Caco-2 (cell line): ENCODE data around the gene KLHL14. TPM values are rescaled to one million over a fixed set of nuclear protein-coding genes. Genes with fewer than 3 reads are reported as not detected.

Experiments used
- BruUV-seq: library from RNA; stranded (reverse); fragments of 400-500 nt; replicated peaks from 2 replicates; lab custom pipeline; 2021; lab: Mats Ljungman, UMichigan
- CTCF ChIA-PET: fragments of 300-600 bp; sonication (Branson Sonifier 250); formaldehyde crosslinking; loops from one replicate; lab custom pipeline; 2022; ENCODE audit warnings: antibody characterized with exemption; lab: Charles Lee
- POLR2A ChIA-PET: fragments of 300-600 bp; sonication (Branson Sonifier 250); formaldehyde crosslinking; loops from one replicate; lab custom pipeline; 2022; ENCODE audit warnings: antibody characterized with exemption; lab: Charles Lee
- DNase-seq, 2 experiments: peaks; one replicate each; pipeline versions ENCODE4 v3.0.0 to v3.0.0-alpha.2; 2020 to 2022
- H3K27me3 ChIP-seq: replicated peaks from 2 replicates; pipeline ENCODE4 v1.6.0; 2011; ENCODE audit warnings: low read length; ENCODE audit not compliant: control insufficient read depth, insufficient read depth
- H3K36me3 ChIP-seq: 2 replicates; pipeline ENCODE4 v1.5.1; 2011; ENCODE audit warnings: low read length; ENCODE audit not compliant: control insufficient read depth, insufficient read depth
- H3K4me1 ChIP-seq: fragments of 250-450 bp; sonication (Bioruptor Pico); 2 replicates; pipeline ENCODE4 v1.5.1; 2020; ENCODE audit warnings: mild to moderate bottlenecking
- H3K4me3 ChIP-seq: 2 replicates; pipeline ENCODE4 v1.5.1; 2011; ENCODE audit warnings: low read depth, mild to moderate bottlenecking, control low read depth, low read length
- H3K9me3 ChIP-seq: fragments of 250-450 bp; sonication (Bioruptor Pico); 2 replicates; pipeline ENCODE4 v1.5.1; 2020; ENCODE audit warnings: mild to moderate bottlenecking, moderate library complexity
- H3K27ac Mint-ChIP-seq: one replicate; pipeline ENCODE4 v1.8.0; 2022; ENCODE audit warnings: mixed read lengths; ENCODE audit not compliant: unreplicated experiment
- H3K27me3 Mint-ChIP-seq: one replicate; pipeline ENCODE4 v1.8.0; 2022; ENCODE audit warnings: mixed read lengths; ENCODE audit not compliant: insufficient read depth, unreplicated experiment
- H3K36me3 Mint-ChIP-seq: one replicate; pipeline ENCODE4 v1.8.0; 2022; ENCODE audit warnings: mild to moderate bottlenecking, mixed read lengths; ENCODE audit not compliant: insufficient read depth, unreplicated experiment
- H3K4me1 Mint-ChIP-seq: one replicate; pipeline ENCODE4 v1.8.0; 2022; ENCODE audit warnings: low read depth, mixed read lengths; ENCODE audit not compliant: unreplicated experiment
- H3K4me3 Mint-ChIP-seq: one replicate; pipeline ENCODE4 v1.8.0; 2022; ENCODE audit warnings: mild to moderate bottlenecking, moderate library complexity, mixed read lengths; ENCODE audit not compliant: unreplicated experiment
- H3K9me3 Mint-ChIP-seq: one replicate; pipeline ENCODE4 v1.8.0; 2022; ENCODE audit warnings: mixed read lengths; ENCODE audit not compliant: unreplicated experiment
- intact Hi-C: fragments of 100-400 bp; cut with micrococcal nuclease; formaldehyde crosslinking; loops from one replicate; pipeline ENCODE4 v1.10.0; 2022; ENCODE audit not compliant: unreplicated experiment
- total RNA-seq: library from RNA; stranded (reverse); gene quantifications from 2 replicates; pipeline ENCODE4 v1.2.3, GENCODE V29; 2022
- TF ChIP-seq, protein P1 (sequence below), 2 experiments: fragments of 200-600 bp in 1 of 2; IDR thresholded peaks; 1 replicate in 1 of 2; 2 replicates in 1 of 2; pipeline versions ENCODE4 v1.5.1 to v1.8.0; 2011 to 2022; ENCODE audit warnings: antibody characterized with exemption in 1 of 2, control low read depth in 1 of 2, inconsistent platforms in 1 of 2, low read depth in 1 of 2, low read length in 1 of 2, mild to moderate bottlenecking in 1 of 2, moderate library complexity in 1 of 2; ENCODE audit not compliant: insufficient read depth in 1 of 2, severe bottlenecking in 1 of 2, unreplicated experiment in 1 of 2

KLHL14 gene
- total RNA-seq, 1 experiment from 2014 or later = not detected

DNA sequence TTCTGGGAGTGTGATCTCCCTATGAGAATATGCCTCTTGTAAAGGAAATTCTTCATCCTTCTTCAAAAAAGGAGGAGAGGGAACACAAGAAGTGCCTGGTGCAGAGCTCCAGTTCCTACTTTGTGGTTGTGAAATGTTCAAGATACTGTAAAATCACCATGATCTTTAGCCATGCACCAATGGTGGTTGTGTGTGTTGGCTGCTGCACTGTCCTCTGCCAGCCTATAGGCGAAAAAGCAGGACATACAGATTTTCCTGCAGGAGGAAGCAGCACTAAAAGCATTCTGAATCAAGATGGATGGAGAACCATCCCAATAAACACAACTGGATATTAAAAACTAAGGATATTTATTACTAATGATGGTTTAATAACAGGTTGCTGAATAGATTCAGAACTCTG, 6.2 kb upstream of the KLHL14 start:
- no peaks in the 10 kb centered on the region for H3K9me3 ChIP-seq
- Mint-ChIP-seq H3K4me1 (no peaks in the 10 kb centered on the region), H3K27me3 (no peaks in the 10 kb centered on the region), H3K27ac (no peak overlapping the region), H3K9me3 (no peaks in the 10 kb centered on the region), H3K4me3 (no peak overlapping the region), H3K36me3 (no peaks in the 10 kb centered on the region)
- no peak overlapping the region for H3K4me3 ChIP-seq
- CTCF ChIA-PET = no interaction called here
- DNase-seq = no peak
- TF ChIP-seq, protein P1, sequence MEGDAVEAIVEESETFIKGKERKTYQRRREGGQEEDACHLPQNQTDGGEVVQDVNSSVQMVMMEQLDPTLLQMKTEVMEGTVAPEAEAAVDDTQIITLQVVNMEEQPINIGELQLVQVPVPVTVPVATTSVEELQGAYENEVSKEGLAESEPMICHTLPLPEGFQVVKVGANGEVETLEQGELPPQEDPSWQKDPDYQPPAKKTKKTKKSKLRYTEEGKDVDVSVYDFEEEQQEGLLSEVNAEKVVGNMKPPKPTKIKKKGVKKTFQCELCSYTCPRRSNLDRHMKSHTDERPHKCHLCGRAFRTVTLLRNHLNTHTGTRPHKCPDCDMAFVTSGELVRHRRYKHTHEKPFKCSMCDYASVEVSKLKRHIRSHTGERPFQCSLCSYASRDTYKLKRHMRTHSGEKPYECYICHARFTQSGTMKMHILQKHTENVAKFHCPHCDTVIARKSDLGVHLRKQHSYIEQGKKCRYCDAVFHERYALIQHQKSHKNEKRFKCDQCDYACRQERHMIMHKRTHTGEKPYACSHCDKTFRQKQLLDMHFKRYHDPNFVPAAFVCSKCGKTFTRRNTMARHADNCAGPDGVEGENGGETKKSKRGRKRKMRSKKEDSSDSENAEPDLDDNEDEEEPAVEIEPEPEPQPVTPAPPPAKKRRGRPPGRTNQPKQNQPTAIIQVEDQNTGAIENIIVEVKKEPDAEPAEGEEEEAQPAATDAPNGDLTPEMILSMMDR (IDR thresholded peaks at IDR 0.05; ENCODE audit: insufficient read depth in 1 of 2, low read depth in 1 of 2, low read length in 1 of 2, severe bottlenecking in 1 of 2, unreplicated experiment in 1 of 2) = no peak
- H3K4me1 ChIP-seq = no peaks in the 10 kb centered on the region
- no peaks in the 10 kb centered on the region for H3K36me3 ChIP-seq
- POLR2A ChIA-PET = no interaction called here
- H3K27me3 ChIP-seq = no peaks in the 10 kb centered on the region
- BruUV-seq = no TSS peak
- intact Hi-C loops = no loop called here

DNA sequence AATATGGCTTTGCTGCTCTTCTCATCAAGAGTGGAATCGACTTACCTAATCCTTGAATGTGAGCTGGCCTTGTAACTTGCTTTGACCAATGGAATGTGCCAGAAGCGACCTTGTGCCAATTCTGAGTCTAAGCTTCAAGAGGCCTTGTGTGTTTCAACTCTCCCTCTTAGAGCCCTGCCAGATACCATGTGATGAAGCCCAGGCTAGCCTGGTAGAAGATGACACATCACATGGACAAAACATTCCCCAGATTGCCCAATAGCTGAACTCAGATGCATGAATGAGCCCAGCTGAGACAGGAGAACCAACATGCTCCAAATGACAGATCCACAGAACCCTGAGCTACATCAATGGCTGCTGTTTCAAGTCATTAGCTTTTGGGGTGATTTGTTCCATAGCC, 4.2 kb upstream of the KLHL14 start:
- POLR2A ChIA-PET = no interaction called here
- Mint-ChIP-seq H3K9me3 (no peaks in the 10 kb centered on the region), H3K27me3 (peaks cover 11% of the 10 kb centered on the region), H3K36me3 (no peaks in the 10 kb centered on the region), H3K4me1 (no peaks in the 10 kb centered on the region), H3K4me3 (no peak overlapping the region), H3K27ac (no peak overlapping the region)
- Histone ChIP-seq H3K9me3 (no peaks in the 10 kb centered on the region), H3K4me1 (no peaks in the 10 kb centered on the region), H3K27me3 (no peaks in the 10 kb centered on the region; the same call in 1 of the 2 replicates), H3K4me3 (no peak overlapping the region), H3K36me3 (no peaks in the 10 kb centered on the region)
- CTCF ChIA-PET = no interaction called here
- no TSS peak for BruUV-seq
- no peak for DNase-seq
- TF ChIP-seq, protein P1 (IDR thresholded peaks at IDR 0.05; ENCODE audit: insufficient read depth in 1 of 2, low read depth in 1 of 2, low read length in 1 of 2, severe bottlenecking in 1 of 2, unreplicated experiment in 1 of 2) = no peak
- intact Hi-C loops = no loop called here

DNA sequence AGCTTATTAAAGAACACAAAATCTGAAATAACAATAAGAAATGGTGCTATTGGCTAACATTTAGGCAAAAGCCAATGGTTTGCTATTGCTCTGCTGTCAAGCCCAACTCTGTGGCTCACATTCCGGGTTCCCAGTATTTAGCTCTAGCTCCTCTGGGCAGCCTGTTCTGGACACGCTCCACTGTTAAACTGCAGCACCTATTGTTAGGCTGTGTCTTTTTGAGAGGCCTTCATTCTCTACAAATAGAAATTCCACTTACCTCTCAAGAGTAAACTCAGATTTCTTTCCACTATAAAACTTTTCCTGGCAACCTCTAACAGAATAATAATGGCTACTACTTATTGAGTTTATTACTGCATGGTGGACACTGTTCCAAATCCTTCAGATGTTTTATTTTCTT, 3.7 kb upstream of the KLHL14 start:
- TF ChIP-seq, protein P1 (IDR thresholded peaks at IDR 0.05; ENCODE audit: insufficient read depth in 1 of 2, low read depth in 1 of 2, low read length in 1 of 2, severe bottlenecking in 1 of 2, unreplicated experiment in 1 of 2) = no peak
- POLR2A ChIA-PET = interaction anchor here (0.7 kb wide), 1 partner anchor 32 kb away, joined by 9 read pairs; no protein-coding TSS in a partner anchor
- no peak overlapping the region for H3K4me3 ChIP-seq
- CTCF ChIA-PET = no interaction called here
- H3K27me3 ChIP-seq = no peaks in the 10 kb centered on the region; the same call in 1 of the 2 replicates
- no TSS peak for BruUV-seq
- intact Hi-C loops = no loop called here
- H3K9me3 ChIP-seq = no peaks in the 10 kb centered on the region
- Mint-ChIP-seq H3K4me3 (no peak overlapping the region), H3K27ac (no peak overlapping the region), H3K9me3 (no peaks in the 10 kb centered on the region), H3K4me1 (no peaks in the 10 kb centered on the region), H3K36me3 (no peaks in the 10 kb centered on the region), H3K27me3 (peaks cover 11% of the 10 kb centered on the region)
- DNase-seq = no peak
- H3K36me3 ChIP-seq = no peaks in the 10 kb centered on the region
- no peaks in the 10 kb centered on the region for H3K4me1 ChIP-seq
